Neural crest cell (in vitro differentiated cells): Measurements from ENCODE around the gene ZNF479. TPM values are rescaled to one million over a fixed set of nuclear protein-coding genes. Genes with fewer than 3 reads are reported as not detected.
"Not testable (repeated sequence)": the region's sequence is repeated elsewhere in the genome, so short reads cannot be mapped to it uniquely, and the experiment has no call there.

Experiments
- DNase-seq: peaks from one replicate; pipeline ENCODE4 v3.0.0; 2021; ENCODE audit warnings: low read depth, mixed read lengths, low spot score
- H3K27ac Mint-ChIP-seq: one replicate; pipeline ENCODE4 v1.8.0; 2021; ENCODE audit warnings: mild to moderate bottlenecking, mixed read lengths; ENCODE audit not compliant: unreplicated experiment
- H3K27me3 Mint-ChIP-seq: 2 replicates; pipeline ENCODE4 v1.8.0; 2021; ENCODE audit warnings: low read depth, mild to moderate bottlenecking, mixed read lengths
- H3K36me3 Mint-ChIP-seq: 2 replicates; pipeline ENCODE4 v1.8.0; 2021; ENCODE audit warnings: low read depth, mild to moderate bottlenecking, mixed read lengths
- H3K4me1 Mint-ChIP-seq: 2 replicates; pipeline ENCODE4 v1.8.0; 2021; ENCODE audit warnings: mixed read lengths
- H3K4me3 Mint-ChIP-seq: one replicate; pipeline ENCODE4 v1.8.0; 2021; ENCODE audit warnings: mild to moderate bottlenecking, mixed read lengths
- H3K9me3 Mint-ChIP-seq: 2 replicates; pipeline ENCODE4 v1.8.0; 2021; ENCODE audit warnings: mixed read lengths
- CTCF ChIP-seq: fragments of 200-600 bp; sonication (generic); conservative IDR thresholded peaks from 2 replicates; pipeline ENCODE4 v1.5.0; 2021; ENCODE audit warnings: antibody characterized with exemption, mild to moderate bottlenecking
- total RNA-seq: library from RNA; stranded (reverse); gene quantifications from 2 replicates; pipeline ENCODE4 v1.2.1, GENCODE V29; 2021

Gene ZNF479
- total RNA-seq, 1 donor from 2014 or later = not detected

GRCh38 chr7:57176928-57177635 is 44.8 kb upstream of the ZNF479 start:
- no peak overlapping the region for H3K27ac Mint-ChIP-seq
- no peak for DNase-seq
- H3K4me1 Mint-ChIP-seq = no peaks in the 10 kb centered on the region
- no peak for TF ChIP-seq CTCF
- H3K9me3 Mint-ChIP-seq = no peaks in the 10 kb centered on the region
- no peak overlapping the region for H3K4me3 Mint-ChIP-seq
- H3K27me3 Mint-ChIP-seq = no peaks in the 10 kb centered on the region
- peaks cover 5% of the 10 kb centered on the region for H3K36me3 Mint-ChIP-seq

GRCh38 chr7:57165285-57165899 is 33.2 kb upstream of the ZNF479 start:
- H3K27ac Mint-ChIP-seq = no peak overlapping the region
- peaks cover 14% of the 10 kb centered on the region for H3K9me3 Mint-ChIP-seq
- no peaks in the 10 kb centered on the region for H3K4me1 Mint-ChIP-seq

DNA sequence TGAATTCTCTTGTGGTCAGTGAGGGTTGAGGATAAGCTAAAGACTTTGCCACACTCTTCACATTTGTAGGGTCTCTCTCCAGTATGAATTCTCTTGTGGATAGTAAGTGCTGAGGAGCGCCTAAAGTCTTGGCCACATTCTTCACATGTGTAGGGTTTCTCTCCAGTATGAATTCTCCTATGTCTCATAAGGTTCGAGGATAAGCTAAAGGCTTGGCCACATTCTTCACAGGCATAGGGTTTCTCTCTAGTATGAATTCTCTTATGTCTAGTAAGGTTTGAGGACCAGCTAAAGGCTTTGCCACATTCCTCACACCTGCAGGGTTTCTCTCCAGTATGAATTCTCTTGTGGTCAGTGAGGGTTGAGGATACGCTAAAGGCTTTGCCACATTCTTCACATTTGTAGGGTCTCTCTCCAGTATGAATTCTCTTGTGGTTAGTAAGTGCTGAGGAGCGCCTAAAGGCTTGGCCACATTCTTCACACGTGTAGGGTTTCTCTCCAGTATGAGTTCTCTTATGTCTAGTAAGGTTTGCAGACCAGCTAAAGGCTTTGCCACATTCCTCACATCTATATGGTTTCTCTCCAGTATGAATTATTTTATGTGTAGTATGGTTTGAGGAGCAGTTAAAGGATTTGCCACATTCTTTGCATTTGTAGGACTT is 12.0 kb downstream of the ZNF479 start:
- H3K27ac Mint-ChIP-seq, H3K36me3 Mint-ChIP-seq, H3K27me3 Mint-ChIP-seq, H3K4me1 Mint-ChIP-seq, DNase-seq, H3K4me3 Mint-ChIP-seq, H3K9me3 Mint-ChIP-seq: not testable (repeated sequence)

More at GRCh38 chr7:57165285-57165899, 33.2 kb upstream of the ZNF479 start:
- H3K4me3 Mint-ChIP-seq = no peak overlapping the region
- no peak for DNase-seq
- H3K27me3 Mint-ChIP-seq = no peaks in the 10 kb centered on the region
- peaks cover 4% of the 10 kb centered on the region for H3K36me3 Mint-ChIP-seq
- TF ChIP-seq CTCF = no peak
